GM19455 (cell line): ENCODE results near the gene POLR3GL.
A peak's percentile ranks its signal among the peaks of the same experiment; 100 is the strongest.

ENCODE experiments used
- ATAC-seq: cut with Tn5 transposase; IDR thresholded peaks from one replicate; pipeline ENCODE4 v1.9.1; 2021; ENCODE audit not compliant: unreplicated experiment

POLR3GL gene

DNA sequence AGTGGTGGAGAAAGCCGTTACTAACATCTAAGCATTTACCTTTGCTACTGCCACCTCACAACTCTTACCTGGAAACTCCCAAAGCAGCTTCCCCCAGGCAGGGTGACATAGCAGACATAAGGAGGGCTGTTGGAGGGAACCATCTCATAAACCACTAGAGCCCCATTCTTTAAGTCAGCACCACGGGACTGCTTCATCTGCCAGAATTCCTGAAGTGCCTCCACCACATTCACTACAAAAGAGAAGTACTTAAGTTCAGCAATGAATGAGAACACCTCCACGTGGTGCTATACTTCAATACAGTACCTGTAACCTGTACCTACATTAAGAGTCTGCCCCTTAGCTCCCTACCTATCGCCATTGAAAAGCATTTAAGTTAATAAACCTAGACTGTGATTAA, 16.9 kb upstream of the POLR3GL start:
- no peak for ATAC-seq

DNA sequence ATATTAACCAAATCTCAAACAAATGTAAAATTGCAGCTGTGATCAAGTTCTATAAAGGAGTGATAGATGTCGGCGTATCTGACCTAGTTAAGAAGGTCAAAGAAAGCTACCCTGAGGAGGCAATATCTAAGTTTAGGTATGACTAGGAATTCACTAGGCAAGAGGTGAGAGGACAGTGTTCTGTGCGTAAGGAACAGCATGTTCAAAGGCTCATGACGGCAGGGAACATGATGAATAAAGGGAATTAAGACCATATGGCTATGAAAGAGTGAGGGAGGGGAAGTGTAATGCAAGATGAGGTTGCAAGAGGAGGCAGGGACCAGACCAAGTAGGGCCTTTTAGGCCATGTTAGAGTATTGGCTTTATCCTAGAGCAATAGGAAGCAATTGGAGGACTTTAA, 15.3 kb upstream of the POLR3GL start:
- ATAC-seq: no peak

DNA sequence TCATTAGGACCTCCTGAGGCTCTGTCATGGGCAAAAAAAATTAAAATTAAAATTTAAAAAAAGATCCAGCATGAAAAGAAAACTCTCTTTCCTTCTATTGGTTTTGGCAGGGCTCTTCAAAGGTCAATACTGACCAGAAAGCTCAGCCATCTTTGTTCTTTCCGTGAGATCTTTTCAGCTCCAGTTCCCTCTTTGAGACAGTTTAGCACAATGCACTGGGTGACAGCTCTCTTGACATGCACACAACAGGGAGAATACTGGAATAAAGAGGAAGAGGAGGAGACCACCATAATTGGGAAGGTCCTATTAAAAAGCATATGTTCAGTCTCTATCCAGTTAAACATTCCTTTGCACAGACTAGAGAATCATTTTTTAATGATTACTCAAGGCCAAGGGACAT, 13.0 kb upstream of the POLR3GL start:
- no peak for ATAC-seq

DNA sequence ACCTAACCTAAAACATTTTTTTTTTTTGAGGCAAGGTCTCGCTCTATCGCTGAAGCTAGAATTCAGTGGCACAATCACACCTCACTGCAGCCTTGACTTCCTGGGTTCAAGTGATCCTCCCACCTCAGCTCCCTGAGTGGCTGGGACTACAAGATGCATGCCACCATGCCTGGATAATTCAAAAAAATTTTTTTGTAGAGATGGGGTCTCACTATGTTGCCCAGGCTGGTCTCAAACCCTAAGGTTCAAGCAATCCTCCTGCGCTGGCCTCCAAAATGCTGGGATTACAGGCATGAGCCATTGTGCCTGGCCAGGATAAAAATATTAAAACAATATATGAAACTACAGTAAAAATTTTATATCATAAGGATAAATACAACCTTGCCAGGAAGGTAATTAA, 11.6 kb upstream of the POLR3GL start:
- no peak for ATAC-seq

DNA sequence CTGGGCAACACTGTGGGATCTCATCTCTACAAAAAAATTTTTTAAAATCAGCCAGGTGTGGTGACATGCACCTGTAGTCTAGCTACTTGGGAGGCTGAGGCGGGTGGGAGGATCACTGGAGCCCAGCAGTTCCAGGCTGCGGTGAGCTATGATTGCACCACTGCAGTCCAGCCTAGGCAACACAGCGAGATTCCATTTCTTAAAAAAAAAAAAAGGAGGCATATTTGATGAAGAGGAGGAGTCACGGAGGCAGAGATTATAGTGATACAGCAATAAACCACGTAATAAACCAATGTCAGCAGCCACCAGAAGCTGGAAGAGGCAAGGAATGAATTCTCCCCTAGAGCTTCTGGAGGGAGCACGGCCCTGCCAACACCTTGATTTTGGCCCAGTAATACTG, 10.6 kb upstream of the POLR3GL start:
- no peak for ATAC-seq

DNA sequence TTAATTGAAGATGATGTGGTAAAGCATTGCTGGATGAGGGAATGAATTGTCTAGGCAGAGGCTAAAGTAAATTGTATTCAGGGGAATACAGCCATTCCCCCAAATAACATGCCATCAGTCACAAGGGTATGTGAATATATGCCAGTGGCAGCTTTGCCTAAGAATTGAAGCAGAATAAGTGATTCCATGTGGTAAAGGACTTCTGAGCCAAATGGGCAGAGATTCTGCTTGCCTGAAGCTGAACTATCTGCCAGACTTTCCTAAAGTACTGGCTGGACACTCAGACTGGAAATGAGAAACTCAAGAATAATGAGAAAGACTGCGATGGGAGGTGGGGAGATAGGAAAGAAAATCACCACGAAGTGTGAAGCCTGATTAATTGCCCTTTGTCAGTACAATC, 9.1 kb upstream of the POLR3GL start:
- no peak for ATAC-seq

DNA sequence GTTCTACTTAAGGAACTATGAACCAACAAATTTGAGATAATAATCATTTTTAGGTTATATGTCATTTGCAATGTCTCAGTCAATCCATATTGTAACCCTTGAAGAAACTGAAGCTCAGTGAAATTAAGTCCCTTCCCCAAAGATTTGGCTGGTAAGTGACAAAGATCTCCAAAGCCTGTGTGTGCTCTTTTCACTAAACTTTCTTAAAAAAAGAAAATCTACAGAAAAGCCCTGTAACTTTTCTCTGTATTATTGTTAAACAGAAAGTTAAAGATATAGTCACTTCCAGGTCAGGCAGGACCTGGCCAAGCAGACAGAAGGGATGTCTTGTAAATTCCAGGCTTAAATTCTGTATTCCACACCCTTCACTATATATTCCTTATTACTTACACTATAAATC, 8.1 kb upstream of the POLR3GL start:
- ATAC-seq: no peak

DNA sequence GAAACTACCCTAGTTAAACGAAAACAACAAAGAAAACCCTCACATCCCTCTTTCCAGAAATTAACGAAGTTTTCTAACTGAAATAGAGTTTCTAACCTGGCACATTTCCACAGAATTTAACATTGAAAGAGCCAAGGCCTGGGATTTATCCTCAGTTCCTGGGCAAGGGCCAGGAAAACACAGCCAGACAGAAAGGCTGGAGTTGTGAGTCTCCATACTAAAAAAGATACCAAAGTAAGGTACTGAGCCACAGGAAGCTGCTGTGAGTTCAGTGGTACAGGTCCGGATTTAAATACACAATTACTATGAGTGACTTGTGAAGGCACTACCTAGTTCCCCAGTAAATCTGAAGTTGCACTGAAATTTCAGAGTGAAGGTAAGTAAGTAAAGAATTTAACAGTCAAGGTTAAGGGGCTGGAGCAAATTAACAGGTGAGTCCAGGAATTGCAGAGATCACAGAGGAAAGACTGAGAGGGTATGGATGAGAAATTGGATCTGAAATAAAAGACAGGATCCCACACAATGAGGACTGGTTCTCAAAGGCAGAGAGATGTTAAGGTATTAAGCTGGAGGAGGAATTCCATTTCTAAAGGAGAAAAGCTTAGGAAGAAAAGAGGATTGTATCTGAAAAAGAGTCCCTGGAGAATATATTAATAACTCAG, 7.6 kb upstream of the POLR3GL start:
- ATAC-seq: no peak

DNA sequence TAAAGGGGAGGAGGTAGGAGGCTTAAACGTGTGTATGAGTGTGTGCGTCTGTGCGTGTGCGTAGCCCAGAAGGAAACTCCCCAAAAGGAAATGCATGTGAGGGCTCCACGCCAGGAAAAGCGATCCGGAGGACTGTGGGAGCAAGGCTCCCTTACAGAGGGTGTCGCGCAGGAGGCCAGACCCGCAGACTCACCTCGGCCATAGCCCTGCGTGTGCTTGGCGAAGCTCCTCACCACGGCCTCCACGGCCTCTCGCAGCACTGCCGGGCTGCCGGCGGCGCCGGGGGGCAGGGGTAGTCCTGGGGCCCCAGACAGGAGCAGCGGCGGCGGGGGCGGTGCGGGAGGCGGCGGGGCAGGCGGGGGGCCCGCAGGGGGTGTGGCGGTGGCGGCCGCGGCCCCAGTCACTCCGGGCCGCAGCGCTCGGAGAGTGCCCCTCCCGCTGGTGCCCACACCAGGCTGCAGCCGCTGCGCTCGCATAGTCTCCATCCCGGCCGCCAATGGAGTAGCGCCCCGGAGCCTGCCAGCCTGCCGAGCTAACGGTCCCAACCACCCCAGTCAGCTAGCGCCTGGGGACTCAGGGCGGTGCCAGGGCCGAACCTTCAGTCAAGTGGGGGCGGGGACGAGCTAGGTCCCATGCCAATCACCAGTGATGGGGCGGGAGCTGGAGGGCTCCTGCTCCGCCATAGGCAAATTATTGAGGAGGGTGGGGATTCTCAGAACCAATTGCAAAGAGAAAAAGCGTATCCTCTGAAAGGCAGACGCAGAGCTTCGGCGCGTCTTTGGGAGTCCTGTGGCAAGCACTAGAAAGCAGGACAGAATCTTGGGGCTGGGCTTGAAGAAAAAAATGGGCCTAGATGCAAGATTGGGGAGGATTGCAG, 6.8 kb upstream of the POLR3GL start, which contains the start of gene LIX1L:
TSS of gene LIX1L (minus strand) at position 575 of the 877 bp plus-strand sequence. CDS start at position 485, 90 bp downstream.
- ATAC-seq: peak; percentile 84

DNA sequence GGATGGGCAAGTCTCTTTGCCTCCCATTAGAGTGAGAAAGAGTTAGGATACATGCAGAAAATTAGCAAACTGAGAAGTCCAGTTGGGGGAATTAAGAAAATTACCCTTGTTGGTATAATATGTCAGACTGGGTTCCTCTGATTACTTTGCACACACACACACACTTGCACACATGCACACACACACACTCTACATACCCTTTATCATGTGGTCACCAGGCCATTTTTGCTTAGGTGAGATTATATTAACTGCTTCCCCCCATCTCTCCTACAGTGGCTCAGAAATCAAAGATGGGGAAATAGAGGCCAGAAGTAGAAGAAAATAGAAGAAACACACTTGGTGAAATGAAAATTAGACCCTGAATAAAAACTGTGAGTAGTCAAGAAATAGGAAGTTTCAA, 5.8 kb upstream of the POLR3GL start:
- no peak for ATAC-seq

DNA sequence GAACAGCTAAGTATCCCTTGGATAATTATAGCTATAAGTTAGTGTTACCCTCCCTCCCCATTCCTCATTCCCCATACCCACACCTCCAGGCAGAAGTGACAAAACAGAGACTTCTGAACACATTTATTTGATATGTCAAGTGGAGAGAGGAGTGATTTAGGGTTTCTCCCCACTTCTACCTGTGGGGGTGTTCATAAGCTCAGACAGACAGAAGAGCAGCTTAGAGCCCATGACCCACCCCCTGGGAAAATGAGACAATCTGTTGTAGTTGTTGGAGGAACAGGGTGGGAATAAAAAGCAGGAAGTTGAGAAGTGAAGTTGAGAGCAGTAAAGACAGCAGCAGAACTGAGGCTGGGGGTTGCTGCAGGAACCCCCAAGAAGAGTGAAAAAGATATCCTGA, 5.2 kb upstream of the POLR3GL start:
- no peak for ATAC-seq

DNA sequence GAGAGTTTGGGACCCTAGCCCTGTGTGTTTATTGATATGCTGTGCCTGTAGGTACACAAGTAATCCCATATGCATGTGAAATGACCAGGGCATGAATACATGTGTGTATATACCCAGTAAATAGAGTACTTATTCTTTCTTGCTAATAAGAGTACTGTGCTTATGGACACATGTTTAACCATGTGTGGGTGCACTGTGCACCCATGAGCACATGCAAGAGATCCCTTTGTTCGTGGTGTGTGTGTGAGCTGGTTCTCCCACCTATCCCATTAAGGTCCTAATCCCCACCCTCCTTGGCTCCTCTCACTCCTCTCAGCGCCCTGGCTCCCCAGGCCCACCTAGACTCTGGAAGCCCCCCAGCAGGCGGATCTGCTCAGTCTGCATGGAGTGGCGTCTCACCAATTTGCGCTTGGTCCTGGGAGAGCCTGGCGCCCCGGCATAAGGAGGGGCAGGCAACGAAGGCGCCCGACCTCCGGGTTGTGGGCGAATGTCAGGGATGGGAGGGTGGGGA, 4.5 kb upstream of the POLR3GL start:
- no peak for ATAC-seq

DNA sequence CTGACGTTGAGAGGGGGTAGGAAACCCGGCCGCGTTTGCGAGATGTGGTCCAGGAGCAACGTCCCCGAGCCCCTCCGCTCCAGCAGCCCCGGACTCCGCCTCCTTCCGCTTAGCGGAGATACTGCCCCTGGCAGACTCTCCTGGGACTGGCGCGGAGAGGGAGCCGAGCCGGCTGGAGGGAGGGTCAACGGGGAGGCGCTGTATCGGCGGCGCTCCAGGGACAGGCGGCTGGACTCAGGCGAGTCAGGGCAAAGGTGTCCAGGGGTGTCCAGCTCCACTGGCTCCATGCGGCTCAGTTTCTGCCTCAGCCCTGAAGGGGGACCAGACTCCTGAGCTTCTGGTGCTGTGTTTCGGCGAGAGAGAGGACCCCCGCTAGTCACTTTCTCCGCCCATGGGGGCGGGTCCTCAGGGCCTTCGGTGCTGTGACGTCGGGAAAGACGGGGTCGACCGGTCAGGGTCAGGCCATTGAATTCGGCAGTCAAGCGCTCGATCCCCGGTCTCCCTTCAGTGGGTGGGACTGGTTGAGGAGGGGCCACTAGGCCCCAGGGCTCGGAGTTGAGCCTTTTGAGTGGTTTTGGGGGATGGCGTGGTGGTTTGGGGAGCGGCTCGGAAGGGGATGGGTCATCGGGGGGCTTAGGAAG, 3.9 kb upstream of the POLR3GL start:
- no peak for ATAC-seq

DNA sequence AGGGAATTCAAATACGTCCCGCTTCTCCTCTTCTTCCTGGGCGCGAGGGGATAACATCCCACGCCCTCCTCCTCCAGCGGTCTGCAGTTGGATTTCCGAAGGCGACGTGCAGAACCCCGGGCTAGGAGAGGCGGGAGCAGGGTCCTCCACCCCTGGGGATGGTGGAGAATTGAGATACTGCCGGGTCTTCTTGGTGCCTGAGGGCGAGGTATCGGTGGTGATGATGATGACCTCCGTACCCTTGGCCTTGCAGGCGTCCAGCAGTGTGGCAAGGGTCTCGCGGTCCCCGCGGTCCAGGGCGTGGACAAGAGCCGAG, 3.4 kb upstream of the POLR3GL start:
- ATAC-seq: no peak

DNA sequence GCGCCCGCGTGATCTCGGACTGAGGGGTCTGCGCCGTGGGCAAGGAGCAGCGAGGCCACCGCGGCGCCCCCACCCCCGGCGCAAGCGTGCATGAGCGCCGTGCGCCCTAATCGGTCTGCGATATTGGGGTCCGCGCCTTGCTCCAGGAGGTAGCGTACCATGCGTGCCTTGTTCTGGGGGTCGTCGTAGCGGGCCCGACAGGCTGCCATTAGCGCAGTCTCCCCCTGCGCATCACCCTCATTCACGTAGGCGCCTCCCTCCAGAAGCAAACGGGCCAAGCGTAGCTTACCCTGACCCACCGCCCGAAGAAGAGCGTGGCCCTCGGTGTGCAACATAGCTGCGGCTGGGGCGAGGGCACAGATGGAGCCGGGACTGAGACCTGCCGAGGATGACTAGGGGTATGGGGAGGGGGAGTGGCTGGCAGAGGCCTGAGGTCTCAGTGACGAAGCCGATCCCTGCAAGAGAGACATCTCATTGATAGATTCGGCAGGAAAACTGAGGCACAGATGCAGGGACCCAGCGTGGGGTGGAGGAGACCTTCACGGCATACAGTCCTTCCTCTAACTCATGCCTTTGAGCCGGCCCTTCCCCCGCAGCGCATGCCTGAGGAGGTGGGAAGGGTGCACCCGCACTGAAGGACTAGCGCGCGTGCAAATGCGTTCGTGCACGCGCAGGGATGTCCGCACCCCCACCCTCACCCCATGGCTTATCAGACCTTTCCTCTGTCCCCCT, 2.9 kb upstream of the POLR3GL start:
- ATAC-seq: no peak

DNA sequence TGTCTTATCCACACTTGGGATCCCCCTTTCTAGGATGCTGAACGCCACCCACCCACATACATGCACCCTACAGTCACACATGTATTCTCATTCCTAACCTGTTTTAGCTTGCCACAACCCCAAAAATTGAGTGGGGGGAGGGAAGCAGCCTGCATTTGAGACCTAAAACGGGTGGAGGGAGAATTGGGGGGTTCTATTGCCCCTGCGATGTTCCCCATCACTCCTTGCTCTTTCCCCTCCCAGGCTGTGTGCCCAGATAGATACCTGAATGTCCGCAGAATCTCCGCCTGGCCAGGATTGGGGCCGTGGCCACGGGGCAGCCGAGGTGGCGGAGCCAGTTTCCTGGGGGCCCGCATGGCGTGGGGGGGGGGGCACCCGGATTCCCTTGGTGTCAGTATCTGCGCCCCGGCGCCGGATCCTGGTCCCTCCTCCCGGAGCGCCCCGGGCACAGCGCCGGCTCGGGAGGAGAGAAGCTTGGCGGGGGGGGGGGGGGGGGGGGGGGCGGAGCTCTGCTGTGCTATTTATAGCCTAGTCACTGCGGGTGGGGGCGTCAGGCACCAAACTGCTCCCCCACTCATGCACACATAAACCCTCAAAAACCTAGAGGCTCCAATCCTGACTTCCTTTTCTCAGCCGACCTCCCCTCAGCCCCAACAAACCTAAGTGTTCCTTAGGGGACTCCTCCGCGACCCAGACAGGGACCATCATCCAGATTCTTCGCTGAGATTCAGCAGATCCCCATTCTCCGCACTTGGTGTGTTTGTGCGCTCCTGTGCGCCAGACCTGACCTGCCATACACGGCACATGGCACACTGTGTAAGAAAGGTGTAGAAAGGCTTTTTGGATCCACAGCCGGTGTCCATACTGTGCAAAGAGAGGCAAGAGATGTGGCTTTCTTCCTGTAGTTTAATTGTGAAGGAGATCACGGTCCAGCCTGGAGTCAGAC, 2.1 kb upstream of the POLR3GL start:
- no peak for ATAC-seq

DNA sequence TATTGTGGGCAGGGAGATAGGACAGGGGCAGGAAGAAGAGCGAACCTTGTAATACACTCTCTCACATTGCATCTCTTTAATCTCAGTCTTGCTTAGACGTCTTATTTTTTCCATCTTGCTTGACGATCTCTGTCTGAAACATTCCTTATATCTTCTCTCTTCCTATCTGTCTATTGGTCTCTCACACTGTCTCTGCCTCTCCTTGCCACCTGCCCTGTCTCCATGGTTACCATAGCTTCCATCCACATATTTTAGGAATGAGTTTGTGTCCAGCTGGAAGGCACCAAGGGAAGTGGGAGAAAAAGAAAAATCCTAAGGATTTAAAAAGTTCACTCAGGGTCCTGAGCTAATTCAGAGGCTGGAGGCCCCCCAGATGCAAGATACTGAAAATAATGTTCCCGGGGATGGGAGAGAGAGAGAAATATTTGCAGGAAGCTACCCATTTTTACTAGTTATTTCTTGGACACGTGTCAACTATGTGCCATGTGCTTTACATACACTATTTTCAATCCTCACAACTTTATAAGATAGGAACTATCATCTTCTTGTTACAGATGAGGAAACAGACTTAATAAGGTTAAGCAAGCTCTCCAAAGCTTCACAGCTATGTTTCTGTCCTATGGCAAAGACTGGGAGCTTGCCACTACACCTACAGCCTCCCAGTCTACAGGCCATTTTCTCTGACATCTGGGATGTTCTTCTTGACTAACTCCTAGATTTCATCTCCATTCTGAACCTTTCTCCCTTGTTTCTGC, 1.0 kb upstream of the POLR3GL start:
- ATAC-seq: no peak

DNA sequence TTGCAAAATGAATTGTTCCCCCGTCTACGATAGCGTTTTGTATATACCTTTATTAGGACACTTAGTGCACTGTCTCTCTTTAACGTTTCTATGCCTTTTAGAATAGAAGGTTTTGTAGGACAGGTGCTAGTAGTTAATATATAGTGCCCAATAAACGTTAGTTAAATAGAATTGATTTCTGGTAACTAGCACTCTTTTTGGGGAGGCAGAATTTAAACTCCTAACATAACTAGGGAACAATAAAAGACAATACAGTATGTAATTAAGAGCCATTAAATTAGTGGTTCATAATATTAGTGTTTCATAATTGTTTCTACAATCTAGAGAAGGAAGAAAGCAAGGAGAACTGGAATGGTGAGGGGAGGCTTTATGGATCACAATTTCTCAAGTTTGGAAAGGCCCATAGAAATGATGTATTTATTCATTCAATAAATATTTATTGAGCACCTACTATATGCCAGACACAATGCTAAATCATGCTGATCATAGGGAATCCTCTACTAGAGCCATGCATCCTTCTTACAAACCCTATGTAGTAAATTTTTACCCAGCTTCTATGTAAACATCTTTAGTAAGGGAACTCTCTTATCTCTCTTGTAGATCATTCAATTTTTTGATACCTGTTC, 742 bp downstream of the POLR3GL start:
- ATAC-seq: no peak

DNA sequence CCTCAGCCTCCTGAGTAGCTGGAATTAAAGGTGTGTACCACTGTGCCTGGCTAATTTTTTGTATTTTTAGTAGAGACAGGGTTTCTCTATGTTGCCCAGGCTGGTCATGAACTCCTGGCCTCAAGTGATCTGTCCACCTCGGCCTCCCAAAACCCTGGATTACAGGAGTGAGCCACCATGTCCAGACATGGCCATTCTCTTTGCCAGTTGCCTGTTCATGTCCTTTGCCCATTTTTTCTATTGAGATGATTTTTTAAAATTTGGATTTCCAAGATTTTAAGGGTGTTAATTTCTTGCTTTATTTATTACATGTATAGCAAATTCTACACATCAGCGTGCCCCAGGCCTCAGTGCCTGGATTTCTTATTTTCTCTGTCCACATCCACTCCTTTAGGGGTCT, 2.8 kb downstream of the POLR3GL start:
- no peak for ATAC-seq
